Testis (tissue), 3 donors: ENCODE measurements around the gene PLA2R1. TPM values are rescaled to one million over a fixed set of nuclear protein-coding genes. Genes with fewer than 3 reads are reported as not detected.

ENCODE experiments used
- DNase-seq: peaks from one replicate; pipeline ENCODE4 v3.0.0-alpha.2; 2019
- H3K27ac ChIP-seq, 2 donors: fragments of 200-600 bp; sonication (generic); one replicate each; pipeline ENCODE4 v1.5.1; 2019
- H3K27me3 ChIP-seq: fragments of 200-600 bp; sonication (generic); one replicate; pipeline ENCODE4 v1.5.1; 2019
- H3K36me3 ChIP-seq: fragments of 200-600 bp; sonication (generic); one replicate; pipeline ENCODE4 v1.5.1; 2017; ENCODE audit warnings: low read depth; ENCODE audit errors: missing control alignments
- H3K4me1 ChIP-seq: fragments of 200-600 bp; sonication (generic); one replicate; pipeline ENCODE4 v1.5.1; 2019
- H3K4me3 ChIP-seq, 2 donors: fragments of 200-600 bp; sonication (generic); one replicate each; pipeline ENCODE4 v1.5.1; 2017 to 2019
- H3K9me3 ChIP-seq: fragments of 200-600 bp; sonication (generic); one replicate; pipeline ENCODE4 v1.5.1; 2017
- CTCF ChIP-seq, 3 experiments: fragments of 450-650 bp in 2 of 3; fragments of 200-600 bp in 1 of 3; sonication (generic) in 1 of 3; IDR thresholded peaks; one replicate each; pipeline ENCODE4 v1.5.1; 2016 to 2019; ENCODE audit warnings: antibody characterized with exemption in 3 of 3, mild to moderate bottlenecking in 2 of 3, moderate library complexity in 1 of 3
- POLR2A ChIP-seq: fragments of 450-650 bp; IDR thresholded peaks from one replicate; pipeline ENCODE4 v1.6.1; 2017; ENCODE audit warnings: antibody characterized with exemption, mild to moderate bottlenecking, moderate library complexity
- WGBS, 2 donors: methylation state at CpG; one replicate each; pipeline ENCODE4 v1.1.5; 2018; 5-methylcytosine and 5-hydroxymethylcytosine counted together
- intact Hi-C: fragments of 100-400 bp; cut with DNase I; formaldehyde crosslinking; loops from one replicate; pipeline ENCODE4 v1.15.1; 2023; ENCODE audit warnings: low total_unique reads
- polyA plus RNA-seq: library from polyadenylated mRNA; stranded (reverse); fragments of 350-450 nt; fragmentation: Illumina TruSeq; extraction: RNeasy Lipid Tissue Mini Kit (QIAGEN cat#74804); gene quantifications from one replicate; pipeline ENCODE4 v1.2.3, GENCODE V29; 2014; ENCODE audit warnings: low read depth, low replicate concordance; ENCODE audit not compliant: insufficient read depth
- total RNA-seq, 2 donors: library from RNA; depleted of rRNA; stranded (reverse); fragments of >200 nt; gene quantifications; one replicate each; pipeline ENCODE4 v1.2.3, GENCODE V29; 2016

PLA2R1 gene
- total and polyA plus RNA-seq, 3 donors from 2014 or later, result 3.4 to 5.3 (median 5.0) TPM

- DNase-seq, result no peak
- H3K4me3 ChIP-seq, result no peak overlapping the region
- H3K9me3 ChIP-seq, result no peaks in the 10 kb centered on the region
- no peaks in the 10 kb centered on the region for H3K4me1 ChIP-seq
- H3K27ac ChIP-seq, result no peak overlapping the region
- intact Hi-C loops, result no loop called here
- TF ChIP-seq POLR2A, result no peak
- TF ChIP-seq CTCF (IDR thresholded peaks at IDR 0.05), result no peak
- no peaks in the 10 kb centered on the region for H3K36me3 ChIP-seq
- H3K27me3 ChIP-seq, result no peaks in the 10 kb centered on the region
- WGBS, 2 donors, result 88 to 89% methylated on average over 2 of the region's 2 CpGs
These were observed 9.9 kb downstream of the PLA2R1 start for GRCh38 chr2:160052531-160052930.

GRCh38 chr2:160051371-160051800 lies 11.0 kb downstream of the PLA2R1 start:
- H3K4me3 ChIP-seq, result no peak overlapping the region
- 50 to 66% methylated on average over 3 of the region's 3 CpGs for WGBS, 2 donors
- no peak for DNase-seq
- H3K27me3 ChIP-seq, result no peaks in the 10 kb centered on the region
- no peak overlapping the region for H3K27ac ChIP-seq
- intact Hi-C loops, result no loop called here
- TF ChIP-seq POLR2A (no peak), CTCF (IDR thresholded peaks at IDR 0.05) (no peak)
- H3K9me3 ChIP-seq, result no peaks in the 10 kb centered on the region
- no peaks in the 10 kb centered on the region for H3K36me3 ChIP-seq
- H3K4me1 ChIP-seq, result no peaks in the 10 kb centered on the region

GRCh38 chr2:160050147-160050546 lies 12.3 kb downstream of the PLA2R1 start:
- DNase-seq, result no peak
- Histone ChIP-seq H3K27me3 (no peaks in the 10 kb centered on the region), H3K27ac (no peak overlapping the region), H3K36me3 (no peaks in the 10 kb centered on the region), H3K4me3 (no peak overlapping the region), H3K4me1 (no peaks in the 10 kb centered on the region), H3K9me3 (no peaks in the 10 kb centered on the region)
- TF ChIP-seq CTCF (IDR thresholded peaks at IDR 0.05), result no peak
- TF ChIP-seq POLR2A, result no peak
- WGBS, 2 donors, result 93 to 95% methylated on average over 3 of the region's 3 CpGs
- intact Hi-C loops, result no loop called here

GRCh38 chr2:160045703-160046210 lies 16.7 kb downstream of the PLA2R1 start:
- Histone ChIP-seq H3K27me3 (no peaks in the 10 kb centered on the region), H3K4me1 (no peaks in the 10 kb centered on the region), H3K36me3 (no peaks in the 10 kb centered on the region), H3K27ac (no peak overlapping the region), H3K9me3 (no peaks in the 10 kb centered on the region), H3K4me3 (no peak overlapping the region)
- no peak for TF ChIP-seq POLR2A
- TF ChIP-seq CTCF (IDR thresholded peaks at IDR 0.05), result no peak
- WGBS, 2 donors, result 88 to 99% methylated on average over 6 to 7 of the region's 7 CpGs
- no peak for DNase-seq
- intact Hi-C loops, result no loop called here

GRCh38 chr2:160044728-160045127 lies 17.7 kb downstream of the PLA2R1 start:
- H3K27me3 ChIP-seq, result no peaks in the 10 kb centered on the region
- no peak overlapping the region for H3K27ac ChIP-seq
- no peak for DNase-seq
- H3K36me3 ChIP-seq, result no peaks in the 10 kb centered on the region
- 89 to 94% methylated on average over 8 of the region's 8 CpGs for WGBS, 2 donors
- no peak overlapping the region for H3K4me3 ChIP-seq
- no peak for TF ChIP-seq CTCF (IDR thresholded peaks at IDR 0.05)
- TF ChIP-seq POLR2A, result no peak
- no peaks in the 10 kb centered on the region for H3K9me3 ChIP-seq
- H3K4me1 ChIP-seq, result no peaks in the 10 kb centered on the region
- intact Hi-C loops, result no loop called here
